ENCODE results near the gene CAMK1D. TPM values are rescaled to one million over a fixed set of nuclear protein-coding genes. Genes with fewer than 3 reads are reported as not detected.

Gene CAMK1D
- polyA plus RNA-seq, 1 experiment, result 1.1 TPM

DNA sequence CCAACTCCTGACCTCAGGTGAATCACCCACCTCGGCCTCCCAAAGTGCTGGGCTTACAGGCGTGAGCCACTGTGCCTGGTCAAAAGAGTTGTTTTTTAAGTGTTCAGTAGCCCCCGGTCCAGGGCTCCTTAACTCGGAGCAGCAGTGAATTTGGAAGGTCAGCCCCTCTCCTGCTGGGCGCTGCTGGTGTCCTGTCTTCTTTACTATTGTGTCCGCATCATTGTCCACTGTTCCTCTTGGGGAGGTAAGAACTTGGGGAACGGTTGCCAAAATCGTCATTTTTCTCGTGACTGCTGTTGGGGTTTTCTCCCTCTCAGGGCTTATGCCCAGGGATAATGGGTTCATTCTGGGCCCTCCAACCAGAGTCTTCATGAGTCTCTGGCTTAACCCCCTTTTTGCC, 46.7 kb downstream of the CAMK1D start:
- TF ChIP-seq, protein P1, sequence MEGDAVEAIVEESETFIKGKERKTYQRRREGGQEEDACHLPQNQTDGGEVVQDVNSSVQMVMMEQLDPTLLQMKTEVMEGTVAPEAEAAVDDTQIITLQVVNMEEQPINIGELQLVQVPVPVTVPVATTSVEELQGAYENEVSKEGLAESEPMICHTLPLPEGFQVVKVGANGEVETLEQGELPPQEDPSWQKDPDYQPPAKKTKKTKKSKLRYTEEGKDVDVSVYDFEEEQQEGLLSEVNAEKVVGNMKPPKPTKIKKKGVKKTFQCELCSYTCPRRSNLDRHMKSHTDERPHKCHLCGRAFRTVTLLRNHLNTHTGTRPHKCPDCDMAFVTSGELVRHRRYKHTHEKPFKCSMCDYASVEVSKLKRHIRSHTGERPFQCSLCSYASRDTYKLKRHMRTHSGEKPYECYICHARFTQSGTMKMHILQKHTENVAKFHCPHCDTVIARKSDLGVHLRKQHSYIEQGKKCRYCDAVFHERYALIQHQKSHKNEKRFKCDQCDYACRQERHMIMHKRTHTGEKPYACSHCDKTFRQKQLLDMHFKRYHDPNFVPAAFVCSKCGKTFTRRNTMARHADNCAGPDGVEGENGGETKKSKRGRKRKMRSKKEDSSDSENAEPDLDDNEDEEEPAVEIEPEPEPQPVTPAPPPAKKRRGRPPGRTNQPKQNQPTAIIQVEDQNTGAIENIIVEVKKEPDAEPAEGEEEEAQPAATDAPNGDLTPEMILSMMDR (IDR thresholded peaks at IDR 0.05; ENCODE audit: insufficient read depth, low read depth, low read length), result no peak
- POLR2A ChIA-PET, result no interaction called here
- CTCF ChIA-PET, result no interaction called here
- H3K27me3 ChIP-seq (ENCODE audit: control insufficient read depth, insufficient read depth, low read length), result no peaks in the 10 kb centered on the region
- H3K36me3 ChIP-seq (ENCODE audit: control insufficient read depth, insufficient read depth, low read length), result no peaks in the 10 kb centered on the region
- DNase-seq (ENCODE audit: low read depth), result no peak
- H3K4me3 ChIP-seq (ENCODE audit: low read depth, low read length), result no peak overlapping the region

DNA sequence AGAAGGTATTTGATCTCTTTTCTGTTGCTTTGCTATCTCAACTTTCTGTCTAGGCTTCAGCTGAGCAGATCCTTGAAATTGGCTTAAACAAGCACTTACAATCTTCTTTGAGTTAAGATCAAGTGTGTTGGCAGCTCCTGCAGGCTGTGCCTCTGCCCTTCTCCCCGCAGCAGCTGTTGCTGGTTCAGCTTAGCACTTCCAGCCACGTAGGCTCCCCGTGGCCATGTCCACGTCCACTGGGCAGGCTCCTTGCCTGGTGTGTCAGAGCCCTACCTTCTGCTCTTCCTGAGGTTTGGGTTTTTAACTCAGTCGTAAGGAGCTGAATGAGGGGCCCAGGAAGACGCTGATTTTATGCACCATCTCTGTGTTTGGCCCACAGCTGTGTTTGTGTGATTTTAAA, 47.2 kb downstream of the CAMK1D start:
- no peak for DNase-seq (ENCODE audit: low read depth)
- TF ChIP-seq, protein P1 (IDR thresholded peaks at IDR 0.05; ENCODE audit: insufficient read depth, low read depth, low read length), result no peak
- Histone ChIP-seq H3K4me3 (ENCODE audit: low read depth, low read length) (no peak overlapping the region), H3K36me3 (ENCODE audit: control insufficient read depth, insufficient read depth, low read length) (no peaks in the 10 kb centered on the region), H3K27me3 (ENCODE audit: control insufficient read depth, insufficient read depth, low read length) (no peaks in the 10 kb centered on the region)
- ChIA-PET CTCF (no interaction called here), POLR2A (no interaction called here)

DNA sequence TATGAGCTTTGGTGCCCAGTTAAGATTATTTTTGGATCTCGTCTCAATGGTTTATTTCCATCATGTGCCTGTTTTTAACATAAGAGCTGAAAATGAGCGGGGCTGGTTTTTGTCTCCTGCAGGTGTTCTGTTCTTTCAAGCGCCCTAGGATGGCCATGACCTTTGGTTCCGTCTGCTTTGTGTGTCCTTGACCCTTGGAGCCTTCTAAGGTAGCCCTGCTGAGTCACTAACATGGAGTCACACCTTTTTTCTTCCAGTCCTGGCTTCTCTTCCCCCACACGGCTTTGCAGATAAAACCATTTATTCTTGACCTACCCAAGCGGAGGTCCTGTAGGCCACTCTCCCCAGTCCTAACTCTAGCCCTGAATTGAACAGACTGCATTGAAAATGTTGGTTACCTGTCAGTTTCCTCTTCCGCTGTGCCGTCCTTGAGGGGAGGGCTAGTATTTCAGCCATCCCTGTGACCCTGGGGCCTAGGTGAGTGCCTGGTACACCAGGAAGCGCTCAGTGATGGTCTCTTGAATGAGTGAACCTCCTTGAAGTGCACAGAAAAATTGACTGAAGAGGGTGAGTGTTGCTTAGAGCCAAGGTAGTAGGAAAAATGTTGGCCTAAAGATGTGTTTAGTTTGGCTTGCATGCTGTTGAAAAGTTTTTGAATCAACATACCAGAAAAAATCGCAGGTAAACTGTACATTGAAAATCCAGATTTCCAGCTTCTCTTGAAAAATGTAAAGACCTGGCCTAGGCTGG, 48.0 kb downstream of the CAMK1D start:
- ChIA-PET POLR2A (no interaction called here), CTCF (interaction anchor here (0.8 kb wide), 1 partner anchor 9 kb away, joined by 4 read pairs; no protein-coding TSS in a partner anchor)
- TF ChIP-seq, protein P1 (IDR thresholded peaks at IDR 0.05; ENCODE audit: insufficient read depth, low read depth, low read length), result no peak
- H3K4me3 ChIP-seq (ENCODE audit: low read depth, low read length), result no peak overlapping the region
- no peaks in the 10 kb centered on the region for H3K27me3 ChIP-seq (ENCODE audit: control insufficient read depth, insufficient read depth, low read length)
- DNase-seq (ENCODE audit: low read depth), result no peak
- no peaks in the 10 kb centered on the region for H3K36me3 ChIP-seq (ENCODE audit: control insufficient read depth, insufficient read depth, low read length)

DNA sequence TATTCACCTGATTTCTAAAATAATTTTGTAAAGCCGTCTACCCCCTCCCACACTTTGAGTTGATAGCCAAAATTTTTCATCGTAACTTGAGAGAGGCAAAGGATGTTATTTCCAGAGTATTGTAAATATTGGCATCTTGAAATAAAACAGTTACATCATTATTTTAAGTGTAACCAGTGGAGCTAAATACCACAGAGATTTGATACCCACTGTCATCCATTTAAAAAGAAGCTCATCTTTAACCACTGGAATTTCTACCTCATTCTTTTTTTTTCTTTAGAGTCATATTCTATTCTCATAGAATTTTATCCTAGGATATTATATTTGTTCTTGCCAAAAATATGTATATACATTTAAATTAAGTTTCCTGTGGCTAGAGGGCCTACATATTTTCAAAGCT, 48.6 kb downstream of the CAMK1D start:
- Histone ChIP-seq H3K4me3 (ENCODE audit: low read depth, low read length) (no peak overlapping the region), H3K27me3 (ENCODE audit: control insufficient read depth, insufficient read depth, low read length) (no peaks in the 10 kb centered on the region), H3K36me3 (ENCODE audit: control insufficient read depth, insufficient read depth, low read length) (no peaks in the 10 kb centered on the region)
- ChIA-PET POLR2A (no interaction called here), CTCF (interaction anchor here (0.8 kb wide), 1 partner anchor 8 kb away, joined by 4 read pairs; no protein-coding TSS in a partner anchor)
- no peak for DNase-seq (ENCODE audit: low read depth)
- TF ChIP-seq, protein P1 (IDR thresholded peaks at IDR 0.05; ENCODE audit: insufficient read depth, low read depth, low read length), result no peak

DNA sequence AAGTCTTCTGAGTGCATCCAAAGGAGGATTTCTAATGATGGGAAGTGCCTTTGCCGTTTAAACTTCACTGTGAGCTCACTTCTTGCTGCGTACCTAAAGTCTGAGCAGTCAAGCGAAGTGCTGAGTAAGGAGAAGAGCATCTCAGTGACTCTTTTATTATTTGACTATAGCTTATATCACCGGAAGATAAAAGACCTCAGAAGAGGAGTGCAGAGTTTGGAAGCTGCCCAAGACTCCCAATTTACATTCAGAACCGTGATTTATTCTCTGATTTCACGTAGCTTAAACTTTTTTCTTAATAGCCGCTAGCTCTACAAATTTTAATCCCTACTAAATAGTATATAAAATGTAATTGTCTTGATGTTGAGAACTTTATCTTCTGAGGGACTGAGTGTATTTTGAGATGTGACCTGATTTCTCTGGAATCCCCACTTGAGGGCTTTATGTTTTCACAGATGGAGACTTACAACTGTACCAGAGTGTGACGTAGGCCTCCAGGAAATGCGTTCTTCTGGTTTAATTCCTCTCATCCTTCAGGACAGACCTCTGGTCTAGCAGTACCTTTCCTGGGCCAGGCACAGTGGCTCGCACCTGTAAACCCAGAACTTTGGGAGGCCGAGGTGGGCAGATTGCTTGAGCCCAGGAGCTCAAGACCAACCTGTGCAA, 51.1 kb downstream of the CAMK1D start:
- no peaks in the 10 kb centered on the region for H3K27me3 ChIP-seq (ENCODE audit: control insufficient read depth, insufficient read depth, low read length)
- ChIA-PET POLR2A (no interaction called here), CTCF (no interaction called here)
- TF ChIP-seq, protein P1 (IDR thresholded peaks at IDR 0.05; ENCODE audit: insufficient read depth, low read depth, low read length), result no peak
- no peaks in the 10 kb centered on the region for H3K36me3 ChIP-seq (ENCODE audit: control insufficient read depth, insufficient read depth, low read length)
- DNase-seq (ENCODE audit: low read depth), result no peak
- no peak overlapping the region for H3K4me3 ChIP-seq (ENCODE audit: low read depth, low read length)
